Neural progenitor cell (in vitro differentiated cells): ENCODE measurements around the gene DGUOK.
A peak's percentile ranks its signal among the peaks of the same experiment; 100 is the strongest.

Source experiments
- EZH2 ChIP-seq: fragments of 200-600 bp; sonication (generic); IDR thresholded peaks from 2 replicates; pipeline ENCODE4 v1.6.1; 2017; ENCODE audit warnings: antibody characterized with exemption, mild to moderate bottlenecking, moderate library complexity
- TF ChIP-seq, protein P1 (sequence below): fragments of 200-600 bp; sonication (generic); IDR thresholded peaks from 2 replicates; pipeline ENCODE4 v1.5.1; 2017; ENCODE audit warnings: antibody characterized with exemption, mild to moderate bottlenecking

DNA sequence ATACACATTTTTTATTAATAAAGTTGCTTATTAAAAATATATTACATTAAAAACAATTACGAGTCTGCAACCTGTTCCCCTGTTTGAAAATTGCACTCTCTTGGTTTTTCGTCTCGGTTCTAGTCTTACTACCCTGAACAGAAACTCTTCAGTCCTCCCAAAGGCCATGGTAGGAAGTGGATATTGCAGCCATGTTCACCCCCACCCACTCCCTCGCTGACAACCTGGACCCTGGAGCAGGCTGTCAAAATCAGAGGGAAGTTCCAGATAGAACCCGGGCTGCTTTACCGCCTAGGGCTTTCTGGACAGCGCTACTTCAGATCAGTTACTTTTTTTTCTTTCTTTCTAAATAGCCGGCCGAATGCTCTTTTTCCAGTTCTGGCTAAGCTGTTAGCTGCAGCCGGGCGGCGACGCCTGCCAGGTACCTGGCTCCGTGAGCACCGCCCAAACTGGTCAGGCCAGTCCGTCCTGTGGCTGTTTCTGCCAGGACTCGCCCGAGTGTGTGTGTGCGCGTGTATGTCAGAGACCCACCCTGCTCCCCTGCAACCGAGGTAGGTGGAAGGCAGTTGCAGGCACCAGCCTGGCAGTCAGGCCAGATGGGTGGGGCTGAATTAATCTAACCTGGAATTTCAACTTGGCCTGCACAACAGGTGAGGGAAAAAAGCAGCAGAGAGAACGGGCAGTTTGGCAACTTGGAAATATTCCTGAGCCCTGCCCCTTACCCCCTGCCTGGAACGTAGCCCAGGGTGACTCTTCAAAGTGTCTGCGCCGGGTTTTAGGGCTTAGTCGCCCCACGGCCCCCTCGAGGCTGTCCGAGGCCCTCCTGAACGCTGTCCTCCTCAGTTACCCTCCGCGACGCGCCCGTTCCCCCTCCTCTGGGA, 56.9 kb downstream of the DGUOK start:
- TF ChIP-seq EZH2, result peak; percentile 56
- TF ChIP-seq, protein P1, sequence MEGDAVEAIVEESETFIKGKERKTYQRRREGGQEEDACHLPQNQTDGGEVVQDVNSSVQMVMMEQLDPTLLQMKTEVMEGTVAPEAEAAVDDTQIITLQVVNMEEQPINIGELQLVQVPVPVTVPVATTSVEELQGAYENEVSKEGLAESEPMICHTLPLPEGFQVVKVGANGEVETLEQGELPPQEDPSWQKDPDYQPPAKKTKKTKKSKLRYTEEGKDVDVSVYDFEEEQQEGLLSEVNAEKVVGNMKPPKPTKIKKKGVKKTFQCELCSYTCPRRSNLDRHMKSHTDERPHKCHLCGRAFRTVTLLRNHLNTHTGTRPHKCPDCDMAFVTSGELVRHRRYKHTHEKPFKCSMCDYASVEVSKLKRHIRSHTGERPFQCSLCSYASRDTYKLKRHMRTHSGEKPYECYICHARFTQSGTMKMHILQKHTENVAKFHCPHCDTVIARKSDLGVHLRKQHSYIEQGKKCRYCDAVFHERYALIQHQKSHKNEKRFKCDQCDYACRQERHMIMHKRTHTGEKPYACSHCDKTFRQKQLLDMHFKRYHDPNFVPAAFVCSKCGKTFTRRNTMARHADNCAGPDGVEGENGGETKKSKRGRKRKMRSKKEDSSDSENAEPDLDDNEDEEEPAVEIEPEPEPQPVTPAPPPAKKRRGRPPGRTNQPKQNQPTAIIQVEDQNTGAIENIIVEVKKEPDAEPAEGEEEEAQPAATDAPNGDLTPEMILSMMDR, result no peak
